DND-41 (cell line): ENCODE measurements around the gene CLEC4D.

Source experiments
- CTCF ChIP-seq: IDR thresholded peaks from 2 replicates; pipeline ENCODE4 v1.5.1; 2012; ENCODE audit warnings: borderline replicate concordance, low read length, moderate library complexity, mild to moderate bottlenecking; ENCODE audit not compliant: poor library complexity, severe bottlenecking; ENCODE audit errors: extremely low read depth
- EZH2 ChIP-seq: IDR thresholded peaks from 3 replicates; pipeline ENCODE4 v1.6.1; 2012; ENCODE audit warnings: borderline replicate concordance, low read depth, mild to moderate bottlenecking, moderate library complexity, low read length, inconsistent platforms; ENCODE audit not compliant: severe bottlenecking

GRCh38 chr12:8548192-8548591, 34.9 kb downstream of the CLEC4D start:
- TF ChIP-seq CTCF (no peak), EZH2 (no peak)
